Suppressor macrophage (primary cell): ENCODE measurements around the gene POMT2.
"Not testable (repeated sequence)": the region's sequence is repeated elsewhere in the genome, so short reads cannot be mapped to it uniquely, and the experiment has no call there.

Source experiments
- DNase-seq, 4 experiments: peaks; one replicate each; pipeline ENCODE4 v3.0.0-alpha.2; 2020 to 2022

Gene POMT2

DNA sequence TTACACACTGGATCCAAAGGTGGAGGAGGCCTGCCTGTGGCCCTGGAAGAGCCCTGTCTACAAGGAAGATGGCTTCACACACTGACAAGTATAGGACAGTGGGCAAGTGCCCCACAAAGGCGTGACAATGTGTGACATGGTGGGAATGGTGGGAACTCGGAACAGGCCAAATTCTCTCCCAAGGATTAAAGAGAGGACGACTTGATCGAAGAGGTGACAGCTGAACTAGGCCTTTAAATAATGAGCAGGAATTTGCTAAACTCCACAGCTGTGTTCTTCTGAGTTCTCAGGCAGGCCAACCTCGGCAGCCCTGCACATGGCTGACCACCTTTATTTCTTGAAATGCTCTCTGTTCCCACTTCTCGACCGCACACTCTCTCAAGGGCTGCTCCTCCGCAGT, 23.8 kb downstream of the POMT2 start:
- DNase-seq, result no peak

DNA sequence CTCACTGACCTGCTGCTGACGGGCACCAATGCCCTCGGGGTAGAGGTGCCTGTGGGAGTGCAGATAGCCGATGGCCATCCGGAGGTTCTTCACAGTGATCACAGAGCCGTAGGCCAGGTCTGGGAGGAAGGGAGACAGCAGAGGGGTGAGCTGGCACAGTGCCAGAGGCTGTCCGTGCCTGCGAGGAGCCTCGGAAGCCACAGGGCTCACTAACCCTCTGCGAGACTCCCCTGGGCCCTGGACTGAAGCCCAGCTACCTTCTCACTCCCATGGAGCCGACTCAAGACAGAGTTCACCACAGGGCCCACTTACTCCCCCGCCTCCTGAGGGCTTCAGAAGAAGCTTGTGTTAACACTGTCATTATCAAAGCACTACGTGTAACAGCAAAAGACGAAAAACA, 24.5 kb downstream of the POMT2 start:
- DNase-seq, result no peak

DNA sequence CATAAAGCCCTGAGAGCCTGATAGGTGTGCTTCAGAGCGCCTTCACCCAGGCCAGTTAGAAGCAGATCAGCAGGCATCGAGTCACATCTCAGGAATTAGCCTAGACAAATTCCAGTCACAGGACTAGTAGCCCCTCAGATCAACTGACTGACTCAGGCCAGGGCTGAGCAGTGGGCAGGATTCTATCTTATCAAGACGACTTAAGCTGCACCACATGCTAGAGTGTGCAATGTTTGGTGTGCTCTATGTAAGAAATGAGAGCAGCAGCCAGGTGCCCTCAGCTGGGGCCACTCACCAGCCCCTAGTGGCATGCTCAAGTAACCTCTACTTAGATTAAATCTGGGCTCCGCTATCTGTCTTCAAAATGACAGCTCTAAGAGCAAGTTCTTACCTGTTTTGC, 30.0 kb downstream of the POMT2 start:
- no peak for DNase-seq

DNA sequence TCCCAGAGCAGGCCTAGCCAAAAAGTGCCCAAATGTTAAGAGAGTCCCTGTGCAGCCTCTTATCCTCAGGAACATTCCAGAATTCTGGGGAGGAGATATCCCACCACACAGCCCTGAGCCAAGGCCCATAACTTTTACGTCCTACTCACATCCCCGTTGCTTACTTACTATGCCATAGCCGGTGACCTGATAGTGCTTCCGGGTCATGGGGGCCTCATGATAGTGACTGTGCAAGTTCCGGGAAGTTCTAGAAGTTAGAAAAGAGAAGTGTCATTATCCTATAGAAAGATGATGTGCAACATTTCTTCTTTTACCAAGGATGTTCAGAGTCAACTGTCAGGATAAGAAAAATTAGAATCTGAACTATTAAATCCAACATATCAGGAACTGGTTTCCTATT, 34.1 kb downstream of the POMT2 start:
- DNase-seq, result peak in 2 of 4 experiments; percentile 26 to 28

DNA sequence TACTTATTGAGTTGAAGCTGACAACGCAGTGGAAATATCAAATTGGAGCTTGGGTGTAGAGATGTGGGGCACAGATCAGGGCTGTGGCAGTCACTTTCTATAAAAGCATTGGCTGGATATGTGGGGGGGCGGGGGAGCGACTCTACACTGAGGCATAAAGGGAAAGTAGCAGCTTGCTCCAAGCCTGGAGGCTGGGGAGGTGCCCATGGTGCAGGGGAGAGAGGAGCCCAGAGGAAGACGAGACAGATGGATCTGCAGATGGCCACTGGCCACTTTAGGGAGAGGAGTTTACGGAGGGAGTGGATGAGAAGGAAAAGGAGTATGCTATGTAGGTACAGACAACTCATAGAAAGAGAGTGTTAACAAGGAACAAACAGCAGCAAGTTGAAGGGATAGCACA, 36.2 kb downstream of the POMT2 start:
- no peak for DNase-seq

DNA sequence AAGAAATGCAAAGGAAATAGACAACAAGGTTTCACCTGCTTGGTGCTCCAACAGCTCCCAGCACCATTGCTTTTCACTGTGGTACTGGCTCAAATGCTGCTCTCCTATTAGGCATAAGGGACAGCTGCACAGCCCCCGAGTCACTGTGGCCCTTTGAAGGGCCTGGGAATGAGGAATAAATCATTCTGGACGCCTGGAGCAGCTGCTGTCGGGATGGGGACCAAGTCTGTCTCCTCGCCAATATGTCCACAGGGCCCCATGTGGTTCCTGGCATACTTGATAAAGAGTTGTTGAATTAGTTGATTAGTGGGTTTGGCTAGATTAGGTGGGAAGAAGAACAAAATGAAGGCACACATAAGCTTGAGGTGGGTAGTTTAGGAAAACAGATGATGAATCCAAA, 36.6 kb downstream of the POMT2 start:
- no peak for DNase-seq

DNA sequence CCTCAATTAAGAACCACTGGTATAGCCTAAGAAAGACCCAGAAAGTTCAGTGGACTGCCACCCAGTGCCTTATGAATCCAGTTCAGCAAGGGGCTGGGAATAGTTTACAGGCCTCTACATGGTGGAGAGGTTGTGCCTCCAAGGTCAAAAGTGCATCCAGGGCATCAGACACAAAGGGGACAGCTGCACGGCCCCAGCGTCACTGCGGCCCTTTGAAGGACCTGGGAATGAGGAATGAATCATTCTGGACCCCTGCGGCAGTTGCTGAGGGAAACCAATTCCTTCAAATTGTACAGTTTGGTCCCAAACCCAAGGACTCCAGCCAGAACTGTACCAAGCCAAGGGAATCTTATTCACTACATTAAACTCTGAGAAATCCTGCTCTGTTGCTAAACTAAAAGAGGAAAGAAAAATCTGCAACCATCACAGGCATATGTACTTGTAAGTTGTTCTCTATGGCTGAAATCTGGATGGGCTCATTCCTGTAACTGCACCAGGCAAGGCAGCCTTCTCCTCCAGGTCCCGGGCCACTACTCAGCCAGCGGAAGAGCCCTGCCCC, 38.8 kb downstream of the POMT2 start:
- no peak for DNase-seq

DNA sequence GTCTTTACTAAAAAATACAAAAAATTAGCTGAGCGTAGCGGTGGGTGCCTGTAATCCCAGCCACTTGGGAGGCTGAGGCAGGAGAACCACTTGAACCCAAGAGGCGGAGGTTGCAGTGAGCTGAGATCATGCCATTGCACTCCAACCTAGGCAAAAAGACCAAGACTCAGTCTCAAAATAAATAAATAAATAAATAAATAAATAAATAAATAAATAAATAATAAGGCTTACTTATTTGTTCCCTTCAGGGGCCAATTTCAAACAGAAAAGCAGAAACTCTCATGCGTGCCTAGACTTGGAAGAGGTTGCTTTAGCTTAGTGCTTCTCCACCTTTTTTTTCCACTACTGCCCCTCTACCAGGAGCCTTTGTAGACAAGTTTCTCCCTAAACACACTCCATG, 39.8 kb downstream of the POMT2 start:
- DNase-seq, result not testable (repeated sequence)

DNA sequence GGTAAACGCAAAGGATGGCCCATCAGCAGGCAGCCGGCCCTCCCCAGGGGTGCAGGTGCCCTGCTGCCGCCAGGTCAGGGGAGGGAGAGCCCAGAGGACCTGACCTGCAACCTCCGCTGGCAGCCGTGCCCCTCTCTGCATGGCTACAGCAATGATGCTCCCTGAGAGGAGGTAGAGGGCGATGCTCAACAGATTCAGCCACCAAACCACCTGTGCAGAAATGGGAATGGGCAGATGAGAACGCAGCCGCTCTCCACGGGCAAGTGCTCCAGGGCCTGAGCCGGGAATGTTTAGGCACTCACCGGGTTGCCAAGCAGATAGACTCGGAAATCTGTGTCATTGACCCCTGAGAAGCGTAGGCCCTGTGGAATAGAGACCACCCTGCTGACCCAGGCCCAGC, 41.0 kb downstream of the POMT2 start:
- DNase-seq, result no peak

DNA sequence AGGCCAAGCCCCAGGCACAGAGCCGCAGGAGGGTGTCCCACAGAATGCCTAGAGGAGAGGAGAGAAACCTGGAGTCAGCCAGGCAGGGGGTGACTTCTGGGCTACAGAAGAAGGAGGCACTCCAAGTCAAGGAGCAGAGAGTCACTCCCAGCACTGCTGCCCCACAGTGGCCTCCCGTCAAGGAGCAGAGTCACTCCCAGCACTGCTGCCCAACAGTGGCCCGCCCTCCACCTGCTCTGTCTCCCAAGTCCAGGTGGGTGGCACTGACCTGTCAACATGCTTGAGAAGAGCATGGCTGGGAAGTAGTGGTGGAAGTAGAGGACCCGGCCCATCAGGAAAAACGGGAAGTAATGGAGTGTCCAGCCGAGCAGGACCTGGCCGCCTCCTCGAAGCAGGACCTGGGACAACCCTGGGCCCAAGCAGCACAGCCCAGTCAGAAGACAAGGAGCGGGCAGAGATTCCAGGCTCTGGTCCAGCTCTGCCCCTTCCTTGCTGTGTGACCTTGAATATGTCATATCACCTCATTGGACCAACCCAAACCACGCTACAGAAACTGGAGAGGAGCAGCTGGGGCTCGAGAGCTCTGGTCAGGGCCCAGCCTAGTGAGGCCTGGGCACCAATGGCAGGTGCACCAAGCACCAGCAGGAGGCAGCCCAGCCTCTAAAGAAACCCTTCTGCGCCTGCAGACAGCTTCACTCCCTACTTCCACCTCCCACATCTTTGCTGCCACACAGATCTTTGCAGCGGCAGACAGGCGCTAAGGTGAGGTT, 42.0 kb downstream of the POMT2 start:
- no peak for DNase-seq

DNA sequence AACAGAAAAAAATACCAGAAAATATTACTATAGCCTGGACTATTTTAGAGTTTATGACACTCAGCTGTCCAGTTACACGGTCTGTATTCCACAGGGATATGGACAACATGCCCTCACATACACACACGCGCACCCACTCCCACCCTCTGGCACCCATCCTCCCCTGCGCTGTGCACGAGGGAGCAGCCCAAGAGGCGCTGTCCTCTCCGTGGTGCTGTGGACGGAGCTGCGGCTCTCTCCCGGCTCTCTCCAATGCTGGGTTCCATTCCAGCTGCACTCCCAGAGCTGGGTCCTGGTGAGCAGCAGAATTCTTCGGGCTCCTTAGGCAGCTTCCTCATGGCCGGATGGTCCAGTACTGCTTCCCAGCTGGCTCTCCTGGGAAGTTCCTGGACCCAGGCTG, 43.7 kb downstream of the POMT2 start:
- DNase-seq, result no peak

DNA sequence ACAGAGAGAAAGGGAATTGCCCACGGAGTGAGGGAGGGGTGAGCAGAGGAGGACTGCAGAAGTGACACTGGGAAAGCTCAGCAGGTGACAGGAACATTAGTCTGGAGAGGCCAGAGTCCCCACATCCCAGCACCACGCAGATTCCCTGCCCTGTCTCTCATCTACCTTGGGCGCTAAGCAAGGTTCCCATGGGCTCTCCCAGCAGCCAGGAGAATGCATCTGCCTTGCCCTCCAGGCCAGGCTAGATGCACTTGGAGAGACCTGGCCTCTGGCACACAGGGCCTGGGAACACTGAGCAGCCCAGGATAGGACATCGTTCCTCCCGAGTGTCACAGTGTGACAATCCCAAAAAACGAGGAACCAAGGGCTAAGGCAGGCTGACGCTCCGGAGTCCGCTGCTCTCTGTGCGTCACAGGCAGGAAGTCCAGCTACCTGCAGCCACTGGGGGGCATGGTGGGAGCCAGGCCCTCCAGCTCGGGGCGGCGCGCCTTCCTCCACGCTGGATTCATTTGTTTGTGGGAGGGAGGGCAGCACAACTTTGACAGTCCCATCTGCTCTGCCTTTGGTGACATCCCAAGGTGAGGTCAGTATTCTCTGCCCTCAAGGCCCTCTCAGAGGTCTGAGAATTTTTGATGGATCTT, 44.3 kb downstream of the POMT2 start:
- DNase-seq, result no peak

DNA sequence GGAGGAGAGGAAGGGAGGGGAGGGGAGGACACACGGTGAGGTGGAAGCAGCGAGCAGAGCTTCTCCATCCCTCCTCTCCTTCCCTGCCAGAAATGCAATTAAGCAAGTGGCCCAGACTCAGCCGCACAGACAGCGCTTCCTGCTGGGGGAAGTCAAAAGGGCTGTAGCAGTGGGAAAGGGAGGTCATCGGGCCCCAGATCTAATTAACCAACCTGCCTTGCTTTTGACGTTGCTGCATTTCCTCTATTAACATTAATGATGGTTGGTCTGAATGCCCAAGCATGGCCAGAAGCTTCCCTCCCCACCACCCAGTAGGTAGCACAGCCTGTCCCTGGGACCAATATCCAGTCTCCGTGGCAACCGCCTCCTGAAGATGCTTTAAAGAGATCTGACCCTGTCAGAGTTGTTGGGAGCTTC, 45.1 kb downstream of the POMT2 start:
- no peak for DNase-seq

DNA sequence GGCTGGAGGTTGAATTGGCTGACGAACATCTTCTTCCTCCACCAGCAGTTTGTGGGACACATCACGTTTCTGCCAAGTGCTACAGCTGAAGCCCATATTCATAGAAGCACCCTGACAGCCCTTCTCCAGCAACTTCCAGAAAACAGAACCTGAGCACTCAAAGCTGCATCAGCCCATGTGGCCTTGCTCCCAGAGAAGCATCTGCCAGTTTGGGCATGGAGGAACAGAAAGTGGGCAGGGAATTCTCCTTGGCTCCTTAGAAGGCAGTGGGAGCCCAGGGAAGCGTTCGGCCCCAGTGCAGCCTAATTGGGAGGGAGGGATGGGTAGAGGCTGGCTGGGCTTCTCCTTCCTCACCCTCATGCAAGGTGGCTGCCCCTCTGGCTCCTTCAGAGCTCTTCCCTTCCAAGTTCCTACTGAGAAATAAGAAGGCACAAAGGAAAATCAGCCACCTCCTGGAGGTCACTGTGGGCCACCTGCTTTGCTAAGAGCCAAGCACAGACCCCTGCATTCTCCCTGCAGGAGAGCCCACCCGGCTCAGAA, 45.6 kb downstream of the POMT2 start:
- DNase-seq, result no peak

DNA sequence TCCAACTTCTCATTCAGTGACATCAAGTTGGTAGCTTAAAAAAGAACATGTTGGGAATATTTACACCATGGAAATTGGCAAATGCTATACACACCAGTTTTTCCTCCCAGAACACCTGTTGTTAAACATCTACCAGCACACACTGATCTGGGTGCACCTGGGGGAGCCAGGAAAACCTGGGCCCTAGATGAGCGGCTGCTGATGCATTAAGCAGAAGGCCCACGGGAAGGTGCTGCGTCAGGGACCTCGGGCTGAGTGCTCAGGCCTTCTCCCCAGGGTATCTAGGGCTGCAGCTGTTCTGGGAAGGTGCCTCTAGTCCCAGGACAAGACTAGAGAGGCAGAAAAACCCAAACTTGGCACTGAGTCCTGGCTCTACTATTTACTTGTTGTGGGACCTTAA, 46.9 kb downstream of the POMT2 start:
- DNase-seq, result no peak

DNA sequence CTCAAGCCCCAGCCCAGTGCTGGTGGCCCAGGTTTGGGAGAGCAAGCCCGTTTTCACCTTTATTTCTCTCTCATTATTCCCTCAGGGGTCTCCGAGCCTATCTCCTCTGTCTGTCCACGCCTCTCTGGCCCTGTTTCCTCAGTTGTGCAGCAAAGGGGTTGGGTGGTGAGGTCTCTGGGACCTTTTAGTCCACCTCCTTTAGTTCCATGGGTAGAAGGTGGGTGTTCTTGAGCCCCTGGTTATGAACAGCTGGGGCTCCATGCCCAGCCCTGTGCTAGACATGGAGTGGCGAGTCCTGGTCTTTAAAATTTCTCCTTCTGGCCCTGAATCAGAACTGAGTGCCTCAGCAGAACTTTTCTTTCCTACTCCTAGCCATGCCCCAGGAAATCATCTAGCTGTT, 48.4 kb downstream of the POMT2 start:
- DNase-seq, result no peak

DNA sequence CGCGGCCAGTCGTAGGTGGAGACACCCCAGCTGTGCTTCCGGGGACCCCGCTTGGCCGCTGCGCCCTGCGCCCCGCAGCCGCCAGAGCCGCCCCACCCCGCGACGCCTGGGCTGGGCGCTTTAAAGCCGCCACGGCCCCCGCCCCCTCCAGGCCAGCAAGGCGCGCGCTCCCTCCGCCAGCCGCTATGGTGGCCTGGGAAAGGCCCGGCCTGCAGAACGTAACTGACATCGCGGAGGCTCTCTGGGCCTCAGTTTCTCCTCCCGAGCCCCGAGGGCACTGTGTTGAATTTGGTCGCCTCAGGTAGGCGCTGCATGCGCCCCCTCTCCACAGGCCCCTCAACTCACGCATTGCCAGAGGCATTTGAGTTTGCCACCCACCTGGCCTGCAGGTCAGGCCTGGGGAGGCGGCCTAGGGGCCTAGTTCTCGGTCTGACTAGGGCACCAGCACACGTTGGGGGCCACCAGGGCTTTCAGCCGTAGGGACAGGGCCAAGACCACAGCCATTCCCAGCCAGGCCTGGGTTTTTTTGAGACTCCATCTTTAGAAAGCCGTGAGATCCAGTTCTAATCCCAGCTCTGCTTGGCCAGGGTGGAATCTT, 49.5 kb downstream of the POMT2 start, which contains the start of gene NGB:
NGB (minus strand) TSS at position 94 of the 598 bp plus-strand sequence. CDS start 269 bp downstream, outside the sequence.
- no peak for DNase-seq

DNA sequence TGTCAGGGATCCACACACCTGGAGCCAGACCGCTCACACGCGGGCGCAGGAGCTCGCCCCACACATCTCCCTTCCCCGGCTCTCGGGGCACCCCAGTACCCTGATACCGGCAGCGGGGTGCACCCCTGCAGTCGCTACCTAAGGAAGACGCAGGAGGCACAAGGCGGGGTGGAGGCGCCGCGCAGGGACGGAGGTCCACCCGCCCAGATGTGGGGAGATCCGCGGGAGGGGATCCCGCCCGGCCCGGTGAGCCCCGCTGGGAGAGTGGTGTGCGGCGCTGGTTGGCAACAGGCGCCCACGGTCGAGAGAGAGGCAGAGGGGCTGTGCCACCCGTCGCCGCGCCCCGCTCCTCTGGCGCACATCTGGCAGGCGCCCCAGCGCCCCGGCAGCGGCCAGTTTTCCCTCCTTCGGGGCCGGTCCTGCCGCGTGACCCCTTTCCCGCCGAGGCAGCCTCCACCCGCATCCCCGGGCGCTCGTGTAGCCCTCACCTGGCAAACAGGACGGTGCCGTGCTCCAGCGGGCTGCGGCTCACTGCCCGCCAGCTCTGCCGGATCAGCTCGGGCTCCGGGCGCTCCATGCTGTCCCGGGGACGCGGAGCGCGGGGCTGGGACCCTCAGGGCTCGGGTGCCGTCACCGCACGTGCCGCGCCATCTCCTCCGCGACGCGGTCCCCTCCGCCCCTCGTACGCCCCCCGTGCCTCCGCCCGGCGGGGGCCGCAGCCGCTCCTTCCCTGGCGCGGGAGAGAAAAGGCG, 50.1 kb downstream of the POMT2 start:
- no peak for DNase-seq

DNA sequence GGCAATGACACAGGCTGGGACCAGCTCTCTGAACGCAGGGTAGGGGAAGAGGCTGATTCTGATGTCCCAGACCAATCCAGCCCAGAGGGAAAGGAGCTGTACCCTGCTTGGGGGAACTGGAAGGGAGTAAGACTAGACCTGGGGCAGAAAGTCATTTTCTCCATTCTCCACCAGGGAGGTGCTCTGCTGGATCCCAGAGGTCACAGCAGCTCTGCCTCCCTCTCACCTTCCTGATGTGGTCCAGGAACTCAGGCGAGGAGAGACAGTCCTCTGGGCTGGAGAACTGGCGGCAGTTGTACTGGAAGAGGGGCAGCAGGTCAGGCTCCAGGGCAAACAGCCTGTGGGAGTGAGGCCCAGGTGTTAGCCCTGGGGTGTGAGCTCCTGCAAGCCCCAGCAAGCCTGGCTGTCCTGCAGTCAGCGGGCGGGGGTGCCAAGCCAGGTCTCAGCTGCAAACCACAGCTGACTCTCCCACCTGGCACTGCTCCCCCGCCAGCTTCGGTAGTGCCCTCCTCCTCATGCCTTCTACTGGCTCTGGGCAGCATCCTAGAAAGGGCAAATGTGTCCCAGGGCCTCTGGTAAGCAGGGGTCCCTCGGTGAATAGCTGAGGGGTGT, 51.6 kb downstream of the POMT2 start:
- DNase-seq, result no peak

DNA sequence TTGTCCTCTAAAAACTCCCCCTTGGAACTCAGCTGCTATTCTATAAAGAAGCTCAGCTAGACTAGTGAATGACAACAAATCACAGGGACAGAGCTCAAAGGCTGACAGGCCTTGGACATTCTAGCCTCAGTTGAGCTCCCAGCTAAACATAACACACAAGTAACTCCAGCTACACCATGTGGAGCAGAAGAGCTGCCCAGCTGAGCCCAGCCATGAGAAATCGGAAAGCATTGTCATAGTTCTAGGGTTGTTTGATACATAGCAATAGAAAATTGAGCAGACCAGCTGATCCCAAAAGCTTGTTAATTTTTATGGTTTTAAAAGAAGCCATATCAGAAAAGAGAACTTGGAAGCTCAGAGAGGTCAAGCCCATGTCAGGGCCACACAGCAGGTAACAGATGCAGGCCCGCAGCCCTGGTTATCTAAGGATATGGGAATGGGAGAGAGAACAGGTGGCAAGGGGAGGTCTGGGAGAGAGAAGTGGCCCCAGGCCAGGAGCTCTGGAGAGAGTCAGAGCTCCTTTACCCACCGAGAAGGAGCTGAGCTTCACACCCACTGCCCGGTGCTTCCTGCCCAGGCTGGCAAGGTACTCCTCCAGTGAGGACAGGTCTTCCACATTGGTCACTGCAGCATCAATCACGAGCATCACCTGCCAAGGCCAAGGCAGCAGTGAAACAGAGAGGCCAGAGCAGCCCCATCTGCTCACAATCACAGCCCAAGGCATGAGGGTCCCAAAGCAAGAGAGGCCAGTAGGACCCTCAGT, 52.6 kb downstream of the POMT2 start:
- no peak for DNase-seq

DNA sequence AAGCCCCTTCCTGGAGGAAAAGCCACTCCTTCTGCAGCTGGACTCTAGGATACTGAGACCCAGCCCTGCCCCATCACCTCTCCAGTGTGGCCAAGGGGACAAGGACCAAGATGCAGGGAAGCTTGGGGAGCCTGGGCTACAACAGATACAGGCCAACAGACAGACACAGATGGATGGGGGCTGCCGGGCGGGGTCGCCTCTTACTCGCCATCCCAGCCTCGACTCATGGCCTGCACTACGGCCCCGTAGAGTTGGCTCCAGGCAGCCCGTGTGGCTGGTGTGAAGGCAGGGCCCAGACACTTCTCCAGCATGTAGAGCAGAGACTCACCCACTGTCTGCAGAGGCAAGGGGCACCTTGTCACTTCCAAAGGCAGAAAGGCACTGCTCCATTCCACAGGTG, 54.3 kb downstream of the POMT2 start:
- DNase-seq, result no peak
